Mammary epithelial cell (primary cell): ENCODE data around the gene BROX.

ENCODE experiments used
- CTCF ChIP-seq, 2 donors: IDR thresholded peaks in 1 of 2; conservative IDR thresholded peaks in 1 of 2; 2 replicates each; pipeline ENCODE4 v1.5.1; 2011 to 2012; ENCODE audit warnings: inconsistent platforms in 2 of 2, low read length in 2 of 2, mild to moderate bottlenecking in 2 of 2, control low read depth in 1 of 2, low read depth in 1 of 2; ENCODE audit not compliant: insufficient read depth in 1 of 2; ENCODE audit errors: extremely low read depth in 1 of 2
- EZH2 ChIP-seq: IDR thresholded peaks from 2 replicates; pipeline ENCODE4 v1.6.1; 2012; ENCODE audit warnings: low read length, inconsistent platforms, borderline replicate concordance

GRCh38 chr1:222736972-222737371, 24.6 kb downstream of the BROX start, which contains the start of gene FAM177B:
- TF ChIP-seq CTCF (conservative IDR thresholded peaks at IDR 0.05 in 1 of 2, IDR thresholded peaks at IDR 0.05 in 1 of 2; ENCODE audit: extremely low read depth in 1 of 2, insufficient read depth in 1 of 2, low read depth in 1 of 2, low read length in 2 of 2), result no peak
- TF ChIP-seq EZH2, result no peak
